ENCODE data around the gene CHRNB1. TPM values are rescaled to one million over a fixed set of nuclear protein-coding genes. Genes with fewer than 3 reads are reported as not detected.

Gene CHRNB1
- total and polyA plus RNA-seq, 10 of the 15 experiments (the other 5 are each of a cell fraction or from before 2014, with no cell fraction given), result 5.8 to 14.8 (median 11.3) TPM

DNA sequence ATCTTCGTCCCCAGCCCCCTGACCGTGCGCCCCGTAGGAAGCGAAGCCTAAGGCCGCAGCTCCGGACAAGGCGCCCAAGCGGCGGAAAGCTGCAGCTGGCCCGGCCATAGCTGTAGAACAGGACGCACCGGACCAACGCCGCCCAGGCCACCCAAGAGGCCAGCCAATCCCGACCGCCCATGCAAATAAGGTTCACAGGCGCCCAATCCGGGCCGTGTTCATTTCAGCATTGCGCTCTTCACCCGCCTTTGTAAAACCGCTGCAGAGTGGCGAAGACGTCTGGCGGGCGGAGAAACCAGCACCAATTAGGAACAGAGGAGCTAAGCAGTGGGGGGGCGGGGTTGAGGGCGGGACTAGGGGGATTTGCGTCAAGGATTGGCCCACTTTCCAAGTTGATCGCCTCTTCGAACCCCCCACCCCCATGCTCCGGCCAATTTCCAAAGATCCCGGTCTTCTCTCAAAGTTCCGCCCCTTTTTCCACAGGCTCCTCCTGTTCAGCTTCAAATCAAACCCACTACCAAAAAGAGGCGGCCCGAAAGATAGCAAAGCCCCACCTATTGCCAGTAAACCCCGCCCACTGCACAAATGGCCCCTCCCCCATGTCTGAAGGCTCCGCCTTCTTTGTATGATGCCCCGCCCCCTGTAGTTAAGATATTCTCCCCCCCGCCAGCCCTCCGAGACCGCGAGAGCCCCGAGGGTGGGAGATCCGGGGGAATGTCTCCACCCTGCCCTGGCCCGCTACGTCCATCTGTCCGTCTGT is 40.7 kb upstream of the CHRNB1 start, which contains the start of gene TMEM256 (continued):
- TF ChIP-seq CHD2 (IDR thresholded peaks at IDR 0.05; ENCODE audit: borderline replicate concordance, low read depth, low read length), result peak; percentile 88
- peak; percentile 54 for TF ChIP-seq HCFC1 (IDR thresholded peaks at IDR 0.05; ENCODE audit: low read length)
- peak; percentile 41; the same call in 1 of the 2 replicates for TF ChIP-seq NR2F1 (conservative IDR thresholded peaks at IDR 0.05)
- TF ChIP-seq NFXL1 (IDR thresholded peaks at IDR 0.05; ENCODE audit: borderline replicate concordance), result no peak
- TF ChIP-seq E2F4 (IDR thresholded peaks at IDR 0.05; ENCODE audit: low read depth, low read length), result no peak
- TF ChIP-seq SMC3 (IDR thresholded peaks at IDR 0.05; ENCODE audit: borderline replicate concordance, low read length), result no peak
- peak; percentile 92 for TF ChIP-seq NFYB (IDR thresholded peaks at IDR 0.05; ENCODE audit: insufficient read depth, low read depth, low read length)
- TF ChIP-seq RFX5 (IDR thresholded peaks at IDR 0.05; ENCODE audit: low read depth, low read length), result peak; percentile 72
- peak; percentile 59 for TF ChIP-seq NR2C1 (IDR thresholded peaks at IDR 0.05)
- peak; percentile 73; the same call in 1 of the 2 replicates for TF ChIP-seq IRF3 (IDR thresholded peaks at IDR 0.05)
- peak; percentile 68 for TF ChIP-seq SIN3A (IDR thresholded peaks at IDR 0.05; ENCODE audit: low read depth, low read length)
- peak; percentile 58; the same call in 1 of the 2 replicates for TF ChIP-seq SMAD5 (IDR thresholded peaks at IDR 0.05; ENCODE audit: low read depth)
- TF ChIP-seq RELB (IDR thresholded peaks at IDR 0.05; ENCODE audit: low read depth), result peak; percentile 89
- TF ChIP-seq EGR1 (IDR thresholded peaks at IDR 0.05; ENCODE audit: borderline replicate concordance in 1 of 2, low read depth in 2 of 2, low read length in 2 of 2), result 0 out of 3 replicates have a peak, but pooled peaks of 1 of the 2 experiments have one; percentile 5
- TF ChIP-seq POLR2AphosphoS5 (IDR thresholded peaks at IDR 0.05; ENCODE audit: low read length), result peak; percentile 93

Data from GM12878 (cell line).